HFFc6 (cell line): ENCODE results near the gene MRPL2. TPM values are rescaled to one million over a fixed set of nuclear protein-coding genes. Genes with fewer than 3 reads are reported as not detected.
A peak's percentile ranks its signal among the peaks of the same experiment; 100 is the strongest.

Experiments
- DNase-seq: peaks from one replicate; pipeline ENCODE4 v3.0.0-alpha.2; 2018
- H3K27ac Mint-ChIP-seq: 2 replicates; pipeline ENCODE4 v1.8.0; 2020; ENCODE audit warnings: mild to moderate bottlenecking, mixed read lengths
- H3K27me3 Mint-ChIP-seq: 2 replicates; pipeline ENCODE4 v1.8.0; 2021; ENCODE audit warnings: mild to moderate bottlenecking, moderate library complexity, mixed read lengths; ENCODE audit not compliant: insufficient read depth
- H3K36me3 Mint-ChIP-seq: 2 replicates; pipeline ENCODE4 v1.8.0; 2021; ENCODE audit warnings: low read depth, mixed read lengths
- H3K4me1 Mint-ChIP-seq: 2 replicates; pipeline ENCODE4 v1.8.0; 2020; ENCODE audit warnings: low read depth, mixed read lengths
- H3K4me3 Mint-ChIP-seq: 2 replicates; pipeline ENCODE4 v1.8.0; 2020; ENCODE audit warnings: mild to moderate bottlenecking, moderate library complexity, mixed read lengths
- H3K9me3 Mint-ChIP-seq: 2 replicates; pipeline ENCODE4 v1.8.0; 2020; ENCODE audit warnings: mild to moderate bottlenecking, mixed read lengths
- CTCF ChIP-seq: fragments of 200-600 bp; sonication (generic); IDR thresholded peaks from 2 replicates; pipeline ENCODE4 v1.5.0; 2021; ENCODE audit warnings: antibody characterized with exemption, mild to moderate bottlenecking
- total RNA-seq, 6 experiments: library from RNA; stranded (reverse); fragmentation: NEBNext Ultra II Directional; extraction: Animal tissue kit (Norgen Biotek cat#: 25700); gene quantifications; 2 replicates in 1 of 6; 3 replicates in 5 of 6; pipeline ENCODE4 v1.2.3, GENCODE V29; 2021

MRPL2 gene
- total RNA-seq, 6 experiments from 2014 or later: 52.6 to 62.9 (median 58.7) TPM

- Mint-ChIP-seq H3K27ac (peak overlapping the region; percentile 94), H3K36me3 (peaks cover 5% of the 10 kb centered on the region), H3K4me1 (peaks cover 87% of the 10 kb centered on the region), H3K4me3 (peak overlapping the region; percentile 80), H3K27me3 (no peaks in the 10 kb centered on the region; the same call in 1 of the 2 replicates), H3K9me3 (no peaks in the 10 kb centered on the region)
- DNase-seq: peak; percentile 90
- TF ChIP-seq CTCF: no peak
These were observed 34.4 kb upstream of the MRPL2 start for GRCh38 chr6:43093436-43094289.

GRCh38 chr6:43092635-43093034, 33.4 kb upstream of the MRPL2 start:
- peaks cover 5% of the 10 kb centered on the region for H3K36me3 Mint-ChIP-seq
- peak overlapping the region; percentile 94 for H3K27ac Mint-ChIP-seq
- TF ChIP-seq CTCF: no peak
- no peaks in the 10 kb centered on the region; the same call in 1 of the 2 replicates for H3K27me3 Mint-ChIP-seq
- no peaks in the 10 kb centered on the region for H3K9me3 Mint-ChIP-seq
- DNase-seq: no peak
- peaks cover 78% of the 10 kb centered on the region for H3K4me1 Mint-ChIP-seq
- peak overlapping the region; percentile 80 for H3K4me3 Mint-ChIP-seq

DNA sequence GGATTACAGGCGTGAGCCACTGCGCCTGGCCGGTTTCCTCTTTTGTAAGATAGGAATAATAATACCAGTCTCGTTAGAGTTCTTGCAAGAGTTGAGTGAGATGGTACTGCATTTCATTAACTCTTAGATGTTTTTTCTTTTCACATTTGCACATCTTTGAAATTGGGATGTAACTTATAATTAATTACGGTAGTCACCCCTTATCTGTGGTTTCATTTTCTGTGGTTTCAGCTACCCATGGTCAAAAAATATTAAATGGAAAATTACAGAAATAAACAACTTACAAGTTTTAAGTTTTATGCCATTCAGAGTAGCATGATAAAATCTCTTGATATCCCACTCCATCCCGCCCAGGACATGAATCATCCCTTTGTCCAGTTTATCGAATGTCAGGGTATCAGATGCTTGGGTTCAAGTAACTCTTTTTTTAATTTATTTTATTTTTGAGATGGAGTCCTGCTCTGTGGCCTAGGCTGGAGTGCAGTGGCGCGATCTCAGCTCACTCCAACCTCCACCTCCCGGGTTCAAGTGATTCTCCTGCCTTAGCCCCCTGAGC, 32.3 kb upstream of the MRPL2 start:
- peaks cover 67% of the 10 kb centered on the region for H3K4me1 Mint-ChIP-seq
- DNase-seq: no peak
- TF ChIP-seq CTCF: no peak
- H3K36me3 Mint-ChIP-seq: peaks cover 5% of the 10 kb centered on the region
- H3K4me3 Mint-ChIP-seq: no peak overlapping the region
- H3K9me3 Mint-ChIP-seq: no peaks in the 10 kb centered on the region
- H3K27me3 Mint-ChIP-seq: no peaks in the 10 kb centered on the region; the same call in 1 of the 2 replicates
- no peak overlapping the region for H3K27ac Mint-ChIP-seq

- TF ChIP-seq CTCF: no peak
- DNase-seq: no peak
- no peaks in the 10 kb centered on the region; the same call in 1 of the 2 replicates for H3K27me3 Mint-ChIP-seq
- H3K9me3 Mint-ChIP-seq: no peaks in the 10 kb centered on the region
- H3K27ac Mint-ChIP-seq: 0 out of 2 replicates have a peak overlapping the region, but pooled peaks have one; percentile 71
- no peak overlapping the region for H3K4me3 Mint-ChIP-seq
- H3K36me3 Mint-ChIP-seq: peaks cover 5% of the 10 kb centered on the region
- peaks cover 62% of the 10 kb centered on the region for H3K4me1 Mint-ChIP-seq
These were observed 31.8 kb upstream of the MRPL2 start for GRCh38 chr6:43091020-43091419.

DNA sequence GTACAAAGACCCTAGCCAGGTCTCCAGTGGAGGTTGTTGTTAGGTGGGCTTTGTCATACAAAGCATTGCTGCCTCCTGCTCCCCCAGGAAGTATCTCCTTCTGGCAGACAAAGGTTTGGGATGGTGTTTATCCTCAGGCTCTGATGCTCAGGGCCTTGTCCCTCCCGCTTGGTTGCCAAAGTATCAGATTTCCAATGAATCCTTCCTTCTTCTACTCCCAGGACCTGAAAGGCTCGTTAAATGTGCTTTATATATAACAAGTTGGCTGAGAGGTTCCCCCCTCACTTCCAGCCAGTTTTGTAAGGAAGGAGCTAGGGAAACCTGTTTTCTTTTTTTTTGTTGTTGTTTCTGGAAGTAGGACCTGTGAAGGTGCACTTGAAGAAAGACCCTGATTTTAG, 31.3 kb upstream of the MRPL2 start:
- Mint-ChIP-seq H3K4me3 (no peak overlapping the region), H3K36me3 (peaks cover 5% of the 10 kb centered on the region), H3K27ac (peak overlapping the region; percentile 71), H3K9me3 (no peaks in the 10 kb centered on the region), H3K27me3 (no peaks in the 10 kb centered on the region; the same call in 1 of the 2 replicates), H3K4me1 (peaks cover 57% of the 10 kb centered on the region)
- DNase-seq: no peak
- no peak for TF ChIP-seq CTCF
